Kidney tubule cell (primary cell): ENCODE results near the gene FHOD1.
A peak's percentile ranks its signal among the peaks of the same experiment; 100 is the strongest.

Source experiments
- DNase-seq: peaks from one replicate; pipeline ENCODE4 v3.0.0-alpha.2; 2018; ENCODE audit warnings: low spot score

Gene FHOD1

GRCh38 chr16:67247192-67248072, at the start of gene FHOD1:
FHOD1 (minus strand) TSS chr16:67247481; CDS start chr16:67247410, 71 bp downstream.
- peak; percentile 95 for DNase-seq

- peak; percentile 61 for DNase-seq
Observed at GRCh38 chr16:67296420-67296819, 49.1 kb upstream of the FHOD1 start.

- DNase-seq = no peak
Observed at GRCh38 chr16:67294938-67295361, 47.7 kb upstream of the FHOD1 start.

- DNase-seq = no peak
Observed at GRCh38 chr16:67294171-67294757, 47.0 kb upstream of the FHOD1 start.

- no peak for DNase-seq
Observed at GRCh38 chr16:67291461-67291860, 44.2 kb upstream of the FHOD1 start.

- DNase-seq = no peak
Observed at GRCh38 chr16:67287960-67288359, 40.7 kb upstream of the FHOD1 start.

- DNase-seq = no peak
Observed at GRCh38 chr16:67286441-67287235, 39.4 kb upstream of the FHOD1 start.

- DNase-seq = peak; percentile 77
Observed at GRCh38 chr16:67284699-67285646, 37.7 kb upstream of the FHOD1 start.

GRCh38 chr16:67283826-67284555, 36.7 kb upstream of the FHOD1 start:
- DNase-seq = no peak

GRCh38 chr16:67283039-67283825, 36.0 kb upstream of the FHOD1 start:
- DNase-seq = peak; percentile 69

- no peak for DNase-seq
Observed at GRCh38 chr16:67282447-67282805, 35.1 kb upstream of the FHOD1 start.

- DNase-seq = no peak
Observed at GRCh38 chr16:67281536-67282446, 34.5 kb upstream of the FHOD1 start.

GRCh38 chr16:67280090-67281015, 33.1 kb upstream of the FHOD1 start:
- no peak for DNase-seq

- DNase-seq = peak; percentile 76
Observed at GRCh38 chr16:67279296-67280089, 32.2 kb upstream of the FHOD1 start, which contains the start of gene PLEKHG4. PLEKHG4 (plus strand) TSS chr16:67279532; CDS start chr16:67280045, 513 bp downstream.

- peak; percentile 16 for DNase-seq
Observed at GRCh38 chr16:67278773-67279295, 31.6 kb upstream of the FHOD1 start.

- DNase-seq = peak; percentile 81
Observed at GRCh38 chr16:67277999-67278772, 30.9 kb upstream of the FHOD1 start.
